ENCODE measurements around the gene PPP4R4. TPM values are rescaled to one million over a fixed set of nuclear protein-coding genes. Genes with fewer than 3 reads are reported as not detected.
"Not testable (repeated sequence)": the region's sequence is repeated elsewhere in the genome, so short reads cannot be mapped to it uniquely, and the experiment has no call there.

The PPP4R4 gene
- total RNA-seq, 1 donor from 2014 or later = 1.9 TPM

GRCh38 chr14:94295360-94296180 is 121.4 kb downstream of the PPP4R4 start:
- no peaks in the 10 kb centered on the region for H3K27me3 Mint-ChIP-seq
- no peak overlapping the region for H3K4me3 Mint-ChIP-seq

DNA sequence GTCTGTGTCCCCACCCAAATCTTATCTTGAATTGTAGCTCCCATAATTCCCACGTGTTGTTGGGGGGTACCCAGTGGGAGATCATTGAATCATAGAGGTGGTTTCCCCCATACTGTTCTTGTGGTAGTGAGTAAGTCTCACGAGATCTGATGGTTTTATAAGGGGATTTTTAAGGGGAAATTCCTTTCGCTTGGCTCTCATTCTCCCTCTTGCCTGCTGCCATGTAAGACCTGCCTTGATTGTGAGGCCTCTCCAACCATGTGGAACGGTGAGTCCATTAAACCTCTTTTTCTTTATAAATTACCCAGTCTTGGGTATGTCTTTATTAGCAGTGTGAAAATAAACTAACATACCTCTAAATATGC is 122.0 kb downstream of the PPP4R4 start:
- not testable (repeated sequence) for H3K4me1 Mint-ChIP-seq (ENCODE audit: unreplicated experiment); H3K4me3 Mint-ChIP-seq

More at GRCh38 chr14:94295360-94296180, 121.4 kb downstream of the PPP4R4 start:
- no peaks in the 10 kb centered on the region for H3K9me3 Mint-ChIP-seq
- H3K4me1 Mint-ChIP-seq (ENCODE audit: unreplicated experiment) = peaks cover 5% of the 10 kb centered on the region
- H3K27ac Mint-ChIP-seq = no peak overlapping the region
- H3K36me3 Mint-ChIP-seq = no peaks in the 10 kb centered on the region
- DNase-seq (ENCODE audit: extremely low spot score, unreplicated experiment) = no peak
- no peak for TF ChIP-seq CTCF (conservative IDR thresholded peaks at IDR 0.05)

DNA sequence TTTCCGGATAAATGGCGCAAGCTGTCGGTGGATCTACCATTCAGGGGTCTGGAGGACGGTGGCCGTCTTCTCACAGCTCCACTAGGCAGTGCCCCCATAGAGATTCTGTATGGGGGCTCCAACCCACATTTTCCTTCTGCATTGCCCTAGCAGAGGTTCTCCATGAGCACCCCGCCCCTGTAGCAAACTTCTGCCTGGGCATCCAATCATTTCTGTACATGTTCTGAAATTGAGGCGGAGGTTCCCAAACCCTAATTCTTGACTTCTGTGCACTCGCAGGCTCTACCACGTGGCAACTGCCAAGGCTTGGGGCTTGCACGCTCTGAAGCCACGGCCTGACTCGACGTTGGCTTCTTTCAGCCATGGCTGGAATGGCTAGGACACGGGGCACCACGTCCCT is 124.0 kb downstream of the PPP4R4 start:
- no peak for TF ChIP-seq CTCF (conservative IDR thresholded peaks at IDR 0.05)
- Mint-ChIP-seq H3K4me1 (ENCODE audit: unreplicated experiment) (peaks cover 2% of the 10 kb centered on the region), H3K4me3 (no peak overlapping the region), H3K9me3 (no peaks in the 10 kb centered on the region), H3K27ac (no peak overlapping the region), H3K27me3 (no peaks in the 10 kb centered on the region), H3K36me3 (no peaks in the 10 kb centered on the region)
- DNase-seq (ENCODE audit: extremely low spot score, unreplicated experiment) = no peak

More for the DNA sequence above, 122.0 kb downstream of the PPP4R4 start:
- H3K27me3 Mint-ChIP-seq; H3K27ac Mint-ChIP-seq; DNase-seq (ENCODE audit: extremely low spot score, unreplicated experiment); H3K36me3 Mint-ChIP-seq; H3K9me3 Mint-ChIP-seq: not testable (repeated sequence)

- no peaks in the 10 kb centered on the region for H3K36me3 Mint-ChIP-seq
- peaks cover 3% of the 10 kb centered on the region for H3K27me3 Mint-ChIP-seq
- H3K4me3 Mint-ChIP-seq = no peak overlapping the region
- H3K9me3 Mint-ChIP-seq = no peaks in the 10 kb centered on the region
- TF ChIP-seq CTCF (conservative IDR thresholded peaks at IDR 0.05) = no peak
- no peak overlapping the region for H3K27ac Mint-ChIP-seq
- no peaks in the 10 kb centered on the region for H3K4me1 Mint-ChIP-seq (ENCODE audit: unreplicated experiment)
- DNase-seq (ENCODE audit: extremely low spot score, unreplicated experiment) = no peak
Observed at GRCh38 chr14:94303111-94303510, 129.0 kb downstream of the PPP4R4 start.

DNA sequence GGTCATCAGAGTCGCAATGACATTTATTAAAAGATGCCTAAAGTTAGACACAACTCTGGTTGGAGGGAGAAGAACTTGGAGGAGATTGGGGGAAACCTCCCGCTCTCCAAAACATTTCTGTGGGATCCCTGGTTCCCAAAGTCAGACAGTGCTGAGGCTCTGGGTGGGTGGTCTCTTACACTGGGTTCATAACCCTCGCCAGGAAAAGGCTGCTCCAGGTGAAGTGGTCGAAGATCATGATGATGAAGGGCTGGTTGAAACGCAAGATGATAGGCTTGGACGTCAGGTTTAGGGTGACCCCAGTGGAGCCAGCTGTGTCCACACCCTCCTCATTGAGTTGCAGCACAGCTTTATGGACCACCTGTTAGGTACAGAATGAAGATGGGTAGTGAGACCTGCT is 130.1 kb downstream of the PPP4R4 start:
- Mint-ChIP-seq H3K9me3 (no peaks in the 10 kb centered on the region), H3K27me3 (peaks cover 4% of the 10 kb centered on the region), H3K27ac (no peak overlapping the region), H3K36me3 (no peaks in the 10 kb centered on the region), H3K4me3 (no peak overlapping the region), H3K4me1 (ENCODE audit: unreplicated experiment) (no peaks in the 10 kb centered on the region)
- TF ChIP-seq CTCF (conservative IDR thresholded peaks at IDR 0.05) = no peak
- no peak for DNase-seq (ENCODE audit: extremely low spot score, unreplicated experiment)

DNA sequence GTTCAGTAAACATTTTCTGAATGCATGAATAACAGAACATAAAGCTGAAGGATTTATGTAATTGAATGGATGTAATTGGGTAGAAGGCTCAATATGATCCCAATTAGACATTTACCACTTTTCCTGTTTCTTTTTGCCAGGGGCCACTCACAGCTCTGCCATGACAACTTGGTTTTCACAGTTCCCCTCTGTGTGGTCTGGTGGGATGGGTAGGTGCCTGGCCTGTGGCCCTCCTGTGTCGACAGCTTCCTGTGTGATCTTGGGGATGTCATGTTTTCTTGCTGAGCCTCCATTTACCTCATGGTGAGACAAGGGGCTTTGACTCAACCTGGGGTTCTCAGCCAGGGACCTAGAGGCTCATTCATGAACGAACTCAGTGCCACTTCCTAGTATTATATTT is 131.5 kb downstream of the PPP4R4 start:
- TF ChIP-seq CTCF (conservative IDR thresholded peaks at IDR 0.05) = no peak
- no peak overlapping the region for H3K27ac Mint-ChIP-seq
- H3K4me1 Mint-ChIP-seq (ENCODE audit: unreplicated experiment) = no peaks in the 10 kb centered on the region
- no peaks in the 10 kb centered on the region for H3K36me3 Mint-ChIP-seq
- no peak for DNase-seq (ENCODE audit: extremely low spot score, unreplicated experiment)
- no peak overlapping the region for H3K4me3 Mint-ChIP-seq
- peaks cover 4% of the 10 kb centered on the region for H3K27me3 Mint-ChIP-seq
- H3K9me3 Mint-ChIP-seq = no peaks in the 10 kb centered on the region

Data from type B pancreatic cell (in vitro differentiated cells).